HEK293T (cell line): ENCODE measurements around the gene WDR41.
"Not testable (repeated sequence)": the region's sequence is repeated elsewhere in the genome, so short reads cannot be mapped to it uniquely, and the experiment has no call there.

ENCODE experiments used
- CTCF ChIA-PET: fragments of 350-600 bp; formaldehyde crosslinking; extraction: SDS; loops from one replicate; lab custom pipeline; 2021; ENCODE audit warnings: antibody characterized with exemption, inconsistent platforms; lab: Yijun Ruan, JAX
- POLR2A ChIA-PET: fragments of 350-600 bp; formaldehyde crosslinking; extraction: SDS; loops from one replicate; lab custom pipeline; 2020; ENCODE audit warnings: antibody characterized with exemption, inconsistent platforms; lab: Yijun Ruan, JAX
- DNase-seq: peaks from one replicate; pipeline ENCODE4 v3.0.0; 2012; ENCODE audit warnings: mixed read lengths; ENCODE audit errors: extremely low spot score
- ARNT ChIP-seq: fragments of 450-650 bp; IDR thresholded peaks from 2 replicates; pipeline ENCODE4 v1.6.1; 2017; ENCODE audit warnings: mild to moderate bottlenecking
- BHLHE40 ChIP-seq: fragments of 450-650 bp; IDR thresholded peaks from 2 replicates; pipeline ENCODE4 v1.6.1; 2016; ENCODE audit warnings: mild to moderate bottlenecking, moderate library complexity, borderline replicate concordance
- CTBP1 ChIP-seq: fragments of 450-650 bp; IDR thresholded peaks from 2 replicates; pipeline ENCODE4 v1.6.1; 2016; ENCODE audit warnings: borderline replicate concordance
- ELF4 ChIP-seq: fragments of 450-650 bp; IDR thresholded peaks from 2 replicates; pipeline ENCODE4 v1.6.1; 2017; ENCODE audit warnings: antibody characterized with exemption
- FOXA1 ChIP-seq: fragments of 450-650 bp; IDR thresholded peaks from 2 replicates; pipeline ENCODE4 v1.6.1; 2016; ENCODE audit warnings: mild to moderate bottlenecking
- FOXK2 ChIP-seq: fragments of 450-650 bp; IDR thresholded peaks from 2 replicates; pipeline ENCODE4 v1.6.1; 2016; ENCODE audit warnings: mild to moderate bottlenecking
- FOXM1 ChIP-seq: fragments of 450-650 bp; IDR thresholded peaks from 2 replicates; pipeline ENCODE4 v1.6.1; 2017; ENCODE audit warnings: mild to moderate bottlenecking, borderline replicate concordance
- HDGF ChIP-seq: fragments of 450-650 bp; IDR thresholded peaks from 2 replicates; pipeline ENCODE4 v1.6.1; 2017; ENCODE audit warnings: antibody characterized with exemption, borderline replicate concordance
- L3MBTL2 ChIP-seq: fragments of 450-650 bp; conservative IDR thresholded peaks from 2 replicates; pipeline ENCODE4 v1.6.1; 2016; ENCODE audit warnings: mild to moderate bottlenecking
- LEF1 ChIP-seq: fragments of 450-650 bp; IDR thresholded peaks from 2 replicates; pipeline ENCODE4 v1.6.1; 2017; ENCODE audit warnings: mild to moderate bottlenecking, borderline replicate concordance
- NFRKB ChIP-seq: fragments of 450-650 bp; IDR thresholded peaks from 2 replicates; pipeline ENCODE4 v1.6.1; 2016; ENCODE audit warnings: mild to moderate bottlenecking, moderate library complexity
- SP1 ChIP-seq: fragments of 450-650 bp; IDR thresholded peaks from 2 replicates; pipeline ENCODE4 v1.6.1; 2017
- SUZ12 ChIP-seq: fragments of 450-650 bp; IDR thresholded peaks from 2 replicates; pipeline ENCODE4 v1.6.1; 2016; ENCODE audit warnings: mild to moderate bottlenecking
- TARDBP ChIP-seq: fragments of 450-650 bp; IDR thresholded peaks from 2 replicates; pipeline ENCODE4 v1.6.1; 2016
- ZNF384 ChIP-seq: fragments of 450-650 bp; IDR thresholded peaks from 2 replicates; pipeline ENCODE4 v1.6.1; 2016
- TF ChIP-seq, protein P1 (sequence below): fragments of 450-650 bp; IDR thresholded peaks from 2 replicates; pipeline ENCODE4 v1.6.1; 2016

WDR41 gene

DNA sequence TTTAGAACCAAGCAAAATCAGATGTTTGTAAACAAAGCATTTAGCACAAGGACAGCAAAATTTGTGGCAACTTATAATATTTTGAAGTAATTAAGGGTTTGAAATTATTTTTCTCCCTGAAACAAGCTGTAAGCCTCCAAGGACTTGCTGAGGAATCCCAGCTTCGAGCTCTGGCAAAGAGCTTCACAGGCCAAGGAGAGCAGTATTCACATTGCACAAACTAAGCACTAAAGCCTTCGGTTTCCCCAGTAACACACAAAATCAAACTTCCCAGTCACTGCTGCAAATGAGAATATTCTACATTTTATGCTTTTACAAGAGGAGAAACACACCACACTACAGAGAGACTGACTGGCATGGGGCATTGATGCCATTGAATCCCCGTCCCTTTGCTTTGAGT lies 101.9 kb downstream of the WDR41 start:
- TF ChIP-seq ZNF384 (no peak), BHLHE40 (no peak), HDGF (no peak), ELF4 (no peak), FOXK2 (no peak), SUZ12 (no peak), ARNT (no peak), TARDBP (no peak), CTBP1 (no peak), NFRKB (no peak), LEF1 (no peak), SP1 (no peak), L3MBTL2 (no peak), FOXA1 (no peak), FOXM1 (no peak)
- TF ChIP-seq, protein P1, sequence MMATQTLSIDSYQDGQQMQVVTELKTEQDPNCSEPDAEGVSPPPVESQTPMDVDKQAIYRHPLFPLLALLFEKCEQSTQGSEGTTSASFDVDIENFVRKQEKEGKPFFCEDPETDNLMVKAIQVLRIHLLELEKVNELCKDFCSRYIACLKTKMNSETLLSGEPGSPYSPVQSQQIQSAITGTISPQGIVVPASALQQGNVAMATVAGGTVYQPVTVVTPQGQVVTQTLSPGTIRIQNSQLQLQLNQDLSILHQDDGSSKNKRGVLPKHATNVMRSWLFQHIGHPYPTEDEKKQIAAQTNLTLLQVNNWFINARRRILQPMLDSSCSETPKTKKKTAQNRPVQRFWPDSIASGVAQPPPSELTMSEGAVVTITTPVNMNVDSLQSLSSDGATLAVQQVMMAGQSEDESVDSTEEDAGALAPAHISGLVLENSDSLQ, result no peak
- ChIA-PET CTCF (no interaction called here), POLR2A (no interaction called here)
- DNase-seq, result no peak

DNA sequence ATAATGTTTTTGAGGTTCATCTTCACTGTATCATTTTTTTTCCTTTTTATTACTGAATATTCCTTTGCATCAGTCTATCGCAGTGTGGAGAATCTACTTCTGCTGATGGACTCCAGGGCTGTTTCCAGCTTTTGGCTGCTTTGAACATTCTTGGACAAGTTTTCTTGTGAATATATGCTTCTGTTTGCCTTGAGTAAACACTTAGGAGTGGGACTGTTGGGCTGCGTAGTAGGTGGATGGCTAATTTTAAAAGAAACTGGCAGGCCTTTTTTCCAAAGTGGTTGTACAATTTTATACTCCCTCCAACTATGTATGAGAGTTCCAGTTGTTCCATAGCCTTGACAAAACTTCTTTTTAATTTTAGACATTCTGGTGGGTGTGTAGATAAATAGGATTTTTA lies 102.4 kb downstream of the WDR41 start:
- no peak for DNase-seq
- TF ChIP-seq, protein P1, result no peak
- no peak for TF ChIP-seq NFRKB
- no peak for TF ChIP-seq FOXK2
- no peak for TF ChIP-seq SP1
- TF ChIP-seq FOXA1, result no peak
- no peak for TF ChIP-seq ARNT
- TF ChIP-seq CTBP1, result no peak
- no peak for TF ChIP-seq ELF4
- TF ChIP-seq HDGF, result no peak
- TF ChIP-seq LEF1, result no peak
- TF ChIP-seq SUZ12, result no peak
- no peak for TF ChIP-seq BHLHE40
- no peak for TF ChIP-seq TARDBP
- TF ChIP-seq FOXM1, result no peak
- TF ChIP-seq ZNF384, result no peak
- TF ChIP-seq L3MBTL2, result no peak
- CTCF ChIA-PET, result no interaction called here
- POLR2A ChIA-PET, result no interaction called here

DNA sequence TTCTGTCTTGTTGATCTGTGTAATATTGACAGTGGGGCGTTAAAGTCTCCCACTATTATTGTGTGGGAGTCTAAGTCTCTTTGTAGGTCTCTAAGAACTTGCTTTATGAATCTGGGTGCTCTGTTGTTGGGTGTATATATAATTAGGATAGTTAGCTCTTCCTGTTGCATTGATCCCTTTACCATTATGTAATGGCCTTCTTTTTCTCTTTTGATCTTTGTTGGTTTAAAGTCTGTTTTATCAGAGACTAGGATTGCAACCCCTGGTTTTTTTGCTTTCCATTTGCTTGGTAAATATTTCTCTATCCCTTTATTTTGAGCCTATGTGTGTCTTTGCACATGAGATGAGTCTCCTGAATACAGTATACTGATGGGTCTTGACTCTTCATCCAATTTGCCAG lies 105.8 kb downstream of the WDR41 start:
- DNase-seq, POLR2A ChIA-PET, CTCF ChIA-PET: not testable (repeated sequence)

- DNase-seq, CTCF ChIA-PET, POLR2A ChIA-PET: not testable (repeated sequence)
Measured at GRCh38 chr5:77383336-77383735, 108.8 kb downstream of the WDR41 start.
